Measurements from ENCODE around the gene CCDC102A. TPM values are rescaled to one million over a fixed set of nuclear protein-coding genes. Genes with fewer than 3 reads are reported as not detected.

Gene CCDC102A
- total RNA-seq, 1 experiment from 2014 or later = 5.2 TPM

DNA sequence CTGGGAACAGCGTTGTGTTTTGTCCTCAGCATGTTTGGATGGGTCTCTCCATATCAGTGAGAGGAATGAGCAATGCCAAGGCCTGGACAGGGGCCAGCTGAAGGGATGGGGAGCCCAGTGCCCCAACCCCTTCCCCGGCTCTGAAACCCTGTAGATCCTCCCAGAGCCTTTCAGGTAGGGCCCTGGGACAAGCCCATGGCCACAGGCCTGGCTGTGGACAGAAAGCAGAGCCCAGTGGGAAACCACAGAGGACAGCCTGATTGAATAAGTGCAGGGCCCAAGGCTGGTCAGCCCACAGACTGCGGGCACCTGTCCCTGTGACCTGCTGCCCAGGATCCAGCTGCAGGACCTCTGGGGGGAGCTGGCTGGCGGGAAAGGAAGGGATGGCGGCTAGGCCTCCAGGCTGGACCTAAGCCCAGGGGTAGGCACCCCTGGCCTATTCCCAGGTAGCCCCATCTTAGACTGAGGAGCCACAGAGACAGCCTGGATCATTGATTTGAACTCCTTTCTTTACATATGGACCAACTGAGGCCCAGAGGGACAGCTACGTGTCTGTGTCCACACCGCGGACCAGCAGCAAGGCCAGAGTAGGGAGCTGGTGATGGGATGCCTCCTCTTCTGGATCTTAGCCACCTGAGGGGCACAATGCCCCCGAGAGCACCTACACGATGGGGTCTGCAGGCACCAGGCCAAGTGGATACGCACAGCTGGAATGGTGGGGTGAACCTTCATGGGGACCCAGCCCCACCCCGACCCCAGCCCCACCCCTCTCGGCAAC lies 1.3 kb downstream of the CCDC102A start:
- H3K9me3 Mint-ChIP-seq = no peaks in the 10 kb centered on the region
- peaks cover 32% of the 10 kb centered on the region for H3K27me3 Mint-ChIP-seq (ENCODE audit: low read depth)
- ChIA-PET CTCF (interaction anchor here (0.6 to 1.1 kb wide), 5 partner anchors 15 to 163 kb away, joined by 3 to 6 read pairs (median 3); partner anchors contain the start of gene CX3CL1), POLR2A (interaction anchor here (0.6 kb wide), 1 partner anchor 168 kb away, joined by 8 read pairs; no protein-coding TSS in a partner anchor)
- DNase-seq (ENCODE audit: low spot score) = no peak
- H3K4me1 Mint-ChIP-seq = peaks cover 62% of the 10 kb centered on the region
- H3K27ac Mint-ChIP-seq = peak overlapping the region; percentile 20; the same call in 1 of the 2 replicates
- no peak for TF ChIP-seq NFE2L1 (CRISPR knock-in tag; IDR thresholded peaks at IDR 0.05)
- TF ChIP-seq, protein P1, sequence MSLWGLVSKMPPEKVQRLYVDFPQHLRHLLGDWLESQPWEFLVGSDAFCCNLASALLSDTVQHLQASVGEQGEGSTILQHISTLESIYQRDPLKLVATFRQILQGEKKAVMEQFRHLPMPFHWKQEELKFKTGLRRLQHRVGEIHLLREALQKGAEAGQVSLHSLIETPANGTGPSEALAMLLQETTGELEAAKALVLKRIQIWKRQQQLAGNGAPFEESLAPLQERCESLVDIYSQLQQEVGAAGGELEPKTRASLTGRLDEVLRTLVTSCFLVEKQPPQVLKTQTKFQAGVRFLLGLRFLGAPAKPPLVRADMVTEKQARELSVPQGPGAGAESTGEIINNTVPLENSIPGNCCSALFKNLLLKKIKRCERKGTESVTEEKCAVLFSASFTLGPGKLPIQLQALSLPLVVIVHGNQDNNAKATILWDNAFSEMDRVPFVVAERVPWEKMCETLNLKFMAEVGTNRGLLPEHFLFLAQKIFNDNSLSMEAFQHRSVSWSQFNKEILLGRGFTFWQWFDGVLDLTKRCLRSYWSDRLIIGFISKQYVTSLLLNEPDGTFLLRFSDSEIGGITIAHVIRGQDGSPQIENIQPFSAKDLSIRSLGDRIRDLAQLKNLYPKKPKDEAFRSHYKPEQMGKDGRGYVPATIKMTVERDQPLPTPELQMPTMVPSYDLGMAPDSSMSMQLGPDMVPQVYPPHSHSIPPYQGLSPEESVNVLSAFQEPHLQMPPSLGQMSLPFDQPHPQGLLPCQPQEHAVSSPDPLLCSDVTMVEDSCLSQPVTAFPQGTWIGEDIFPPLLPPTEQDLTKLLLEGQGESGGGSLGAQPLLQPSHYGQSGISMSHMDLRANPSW (CRISPR knock-in tag; conservative IDR thresholded peaks at IDR 0.05; ENCODE audit: low read depth) = no peak
- TF ChIP-seq JAZF1 (CRISPR knock-in tag; IDR thresholded peaks at IDR 0.05) = no peak
- TF ChIP-seq, protein P2, sequence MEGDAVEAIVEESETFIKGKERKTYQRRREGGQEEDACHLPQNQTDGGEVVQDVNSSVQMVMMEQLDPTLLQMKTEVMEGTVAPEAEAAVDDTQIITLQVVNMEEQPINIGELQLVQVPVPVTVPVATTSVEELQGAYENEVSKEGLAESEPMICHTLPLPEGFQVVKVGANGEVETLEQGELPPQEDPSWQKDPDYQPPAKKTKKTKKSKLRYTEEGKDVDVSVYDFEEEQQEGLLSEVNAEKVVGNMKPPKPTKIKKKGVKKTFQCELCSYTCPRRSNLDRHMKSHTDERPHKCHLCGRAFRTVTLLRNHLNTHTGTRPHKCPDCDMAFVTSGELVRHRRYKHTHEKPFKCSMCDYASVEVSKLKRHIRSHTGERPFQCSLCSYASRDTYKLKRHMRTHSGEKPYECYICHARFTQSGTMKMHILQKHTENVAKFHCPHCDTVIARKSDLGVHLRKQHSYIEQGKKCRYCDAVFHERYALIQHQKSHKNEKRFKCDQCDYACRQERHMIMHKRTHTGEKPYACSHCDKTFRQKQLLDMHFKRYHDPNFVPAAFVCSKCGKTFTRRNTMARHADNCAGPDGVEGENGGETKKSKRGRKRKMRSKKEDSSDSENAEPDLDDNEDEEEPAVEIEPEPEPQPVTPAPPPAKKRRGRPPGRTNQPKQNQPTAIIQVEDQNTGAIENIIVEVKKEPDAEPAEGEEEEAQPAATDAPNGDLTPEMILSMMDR (IDR thresholded peaks at IDR 0.05) = no peak
- TF ChIP-seq, protein P3, sequence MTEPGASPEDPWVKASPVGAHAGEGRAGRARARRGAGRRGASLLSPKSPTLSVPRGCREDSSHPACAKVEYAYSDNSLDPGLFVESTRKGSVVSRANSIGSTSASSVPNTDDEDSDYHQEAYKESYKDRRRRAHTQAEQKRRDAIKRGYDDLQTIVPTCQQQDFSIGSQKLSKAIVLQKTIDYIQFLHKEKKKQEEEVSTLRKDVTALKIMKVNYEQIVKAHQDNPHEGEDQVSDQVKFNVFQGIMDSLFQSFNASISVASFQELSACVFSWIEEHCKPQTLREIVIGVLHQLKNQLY (CRISPR knock-in tag; IDR thresholded peaks at IDR 0.05) = no peak
- TF ChIP-seq NR2C2 (CRISPR knock-in tag; IDR thresholded peaks at IDR 0.05) = no peak
- ATAC-seq = no peak
- peak overlapping the region; percentile 70 for H3K4me3 Mint-ChIP-seq
- no peaks in the 10 kb centered on the region for H3K36me3 Mint-ChIP-seq

DNA sequence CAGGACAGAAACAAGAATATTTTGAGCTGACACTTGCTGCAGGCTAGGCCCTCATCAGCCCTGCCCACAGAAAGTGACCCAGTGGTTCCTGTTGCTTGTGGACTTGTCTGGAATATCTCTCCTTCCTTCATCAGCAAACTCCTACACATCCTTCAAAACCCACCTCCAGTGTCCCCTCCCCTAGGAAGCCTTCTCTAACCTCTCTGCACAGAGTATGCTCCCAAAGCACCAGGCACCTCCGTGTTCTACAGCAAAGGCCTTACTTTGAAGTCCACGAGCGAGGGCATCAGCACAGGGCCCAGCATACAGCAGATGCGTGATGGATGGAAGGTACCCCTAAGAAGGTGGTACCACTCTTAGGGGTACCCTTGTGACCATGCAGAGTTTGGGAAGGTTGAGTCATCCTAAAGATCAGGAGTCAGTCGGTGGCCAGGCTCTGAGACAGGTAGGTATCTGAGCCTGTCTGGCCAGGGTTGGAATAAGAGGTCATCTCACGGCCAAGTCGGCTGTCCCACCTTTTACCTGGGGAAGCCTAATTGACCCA lies 2.0 kb downstream of the CCDC102A start:
- ChIA-PET CTCF (no interaction called here), POLR2A (interaction anchor here (0.6 kb wide), 1 partner anchor 18 kb away, joined by 6 read pairs; no protein-coding TSS in a partner anchor)
- ATAC-seq (no peak), DNase-seq (ENCODE audit: low spot score) (peak; percentile 6)
- Mint-ChIP-seq H3K9me3 (no peaks in the 10 kb centered on the region), H3K27ac (peak overlapping the region; percentile 20; the same call in 1 of the 2 replicates), H3K36me3 (no peaks in the 10 kb centered on the region), H3K4me1 (peaks cover 68% of the 10 kb centered on the region), H3K4me3 (peak overlapping the region; percentile 70), H3K27me3 (ENCODE audit: low read depth) (peaks cover 33% of the 10 kb centered on the region)
- TF ChIP-seq, protein P4, sequence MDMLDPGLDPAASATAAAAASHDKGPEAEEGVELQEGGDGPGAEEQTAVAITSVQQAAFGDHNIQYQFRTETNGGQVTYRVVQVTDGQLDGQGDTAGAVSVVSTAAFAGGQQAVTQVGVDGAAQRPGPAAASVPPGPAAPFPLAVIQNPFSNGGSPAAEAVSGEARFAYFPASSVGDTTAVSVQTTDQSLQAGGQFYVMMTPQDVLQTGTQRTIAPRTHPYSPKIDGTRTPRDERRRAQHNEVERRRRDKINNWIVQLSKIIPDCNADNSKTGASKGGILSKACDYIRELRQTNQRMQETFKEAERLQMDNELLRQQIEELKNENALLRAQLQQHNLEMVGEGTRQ (CRISPR knock-in tag; IDR thresholded peaks at IDR 0.05) = no peak
- TF ChIP-seq ZNF138 (CRISPR knock-in tag; conservative IDR thresholded peaks at IDR 0.05) = no peak
- TF ChIP-seq, protein P5, sequence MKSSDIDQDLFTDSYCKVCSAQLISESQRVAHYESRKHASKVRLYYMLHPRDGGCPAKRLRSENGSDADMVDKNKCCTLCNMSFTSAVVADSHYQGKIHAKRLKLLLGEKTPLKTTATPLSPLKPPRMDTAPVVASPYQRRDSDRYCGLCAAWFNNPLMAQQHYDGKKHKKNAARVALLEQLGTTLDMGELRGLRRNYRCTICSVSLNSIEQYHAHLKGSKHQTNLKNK (CRISPR knock-in tag; IDR thresholded peaks at IDR 0.05) = no peak
- TF ChIP-seq, protein P6, sequence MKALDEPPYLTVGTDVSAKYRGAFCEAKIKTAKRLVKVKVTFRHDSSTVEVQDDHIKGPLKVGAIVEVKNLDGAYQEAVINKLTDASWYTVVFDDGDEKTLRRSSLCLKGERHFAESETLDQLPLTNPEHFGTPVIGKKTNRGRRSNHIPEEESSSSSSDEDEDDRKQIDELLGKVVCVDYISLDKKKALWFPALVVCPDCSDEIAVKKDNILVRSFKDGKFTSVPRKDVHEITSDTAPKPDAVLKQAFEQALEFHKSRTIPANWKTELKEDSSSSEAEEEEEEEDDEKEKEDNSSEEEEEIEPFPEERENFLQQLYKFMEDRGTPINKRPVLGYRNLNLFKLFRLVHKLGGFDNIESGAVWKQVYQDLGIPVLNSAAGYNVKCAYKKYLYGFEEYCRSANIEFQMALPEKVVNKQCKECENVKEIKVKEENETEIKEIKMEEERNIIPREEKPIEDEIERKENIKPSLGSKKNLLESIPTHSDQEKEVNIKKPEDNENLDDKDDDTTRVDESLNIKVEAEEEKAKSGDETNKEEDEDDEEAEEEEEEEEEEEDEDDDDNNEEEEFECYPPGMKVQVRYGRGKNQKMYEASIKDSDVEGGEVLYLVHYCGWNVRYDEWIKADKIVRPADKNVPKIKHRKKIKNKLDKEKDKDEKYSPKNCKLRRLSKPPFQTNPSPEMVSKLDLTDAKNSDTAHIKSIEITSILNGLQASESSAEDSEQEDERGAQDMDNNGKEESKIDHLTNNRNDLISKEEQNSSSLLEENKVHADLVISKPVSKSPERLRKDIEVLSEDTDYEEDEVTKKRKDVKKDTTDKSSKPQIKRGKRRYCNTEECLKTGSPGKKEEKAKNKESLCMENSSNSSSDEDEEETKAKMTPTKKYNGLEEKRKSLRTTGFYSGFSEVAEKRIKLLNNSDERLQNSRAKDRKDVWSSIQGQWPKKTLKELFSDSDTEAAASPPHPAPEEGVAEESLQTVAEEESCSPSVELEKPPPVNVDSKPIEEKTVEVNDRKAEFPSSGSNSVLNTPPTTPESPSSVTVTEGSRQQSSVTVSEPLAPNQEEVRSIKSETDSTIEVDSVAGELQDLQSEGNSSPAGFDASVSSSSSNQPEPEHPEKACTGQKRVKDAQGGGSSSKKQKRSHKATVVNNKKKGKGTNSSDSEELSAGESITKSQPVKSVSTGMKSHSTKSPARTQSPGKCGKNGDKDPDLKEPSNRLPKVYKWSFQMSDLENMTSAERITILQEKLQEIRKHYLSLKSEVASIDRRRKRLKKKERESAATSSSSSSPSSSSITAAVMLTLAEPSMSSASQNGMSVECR (CRISPR knock-in tag; IDR thresholded peaks at IDR 0.05; ENCODE audit: borderline replicate concordance) = no peak
- TF ChIP-seq, protein P7, sequence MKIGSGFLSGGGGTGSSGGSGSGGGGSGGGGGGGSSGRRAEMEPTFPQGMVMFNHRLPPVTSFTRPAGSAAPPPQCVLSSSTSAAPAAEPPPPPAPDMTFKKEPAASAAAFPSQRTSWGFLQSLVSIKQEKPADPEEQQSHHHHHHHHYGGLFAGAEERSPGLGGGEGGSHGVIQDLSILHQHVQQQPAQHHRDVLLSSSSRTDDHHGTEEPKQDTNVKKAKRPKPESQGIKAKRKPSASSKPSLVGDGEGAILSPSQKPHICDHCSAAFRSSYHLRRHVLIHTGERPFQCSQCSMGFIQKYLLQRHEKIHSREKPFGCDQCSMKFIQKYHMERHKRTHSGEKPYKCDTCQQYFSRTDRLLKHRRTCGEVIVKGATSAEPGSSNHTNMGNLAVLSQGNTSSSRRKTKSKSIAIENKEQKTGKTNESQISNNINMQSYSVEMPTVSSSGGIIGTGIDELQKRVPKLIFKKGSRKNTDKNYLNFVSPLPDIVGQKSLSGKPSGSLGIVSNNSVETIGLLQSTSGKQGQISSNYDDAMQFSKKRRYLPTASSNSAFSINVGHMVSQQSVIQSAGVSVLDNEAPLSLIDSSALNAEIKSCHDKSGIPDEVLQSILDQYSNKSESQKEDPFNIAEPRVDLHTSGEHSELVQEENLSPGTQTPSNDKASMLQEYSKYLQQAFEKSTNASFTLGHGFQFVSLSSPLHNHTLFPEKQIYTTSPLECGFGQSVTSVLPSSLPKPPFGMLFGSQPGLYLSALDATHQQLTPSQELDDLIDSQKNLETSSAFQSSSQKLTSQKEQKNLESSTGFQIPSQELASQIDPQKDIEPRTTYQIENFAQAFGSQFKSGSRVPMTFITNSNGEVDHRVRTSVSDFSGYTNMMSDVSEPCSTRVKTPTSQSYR (CRISPR knock-in tag; IDR thresholded peaks at IDR 0.05) = no peak
- no peak for TF ChIP-seq NR2C2 (CRISPR knock-in tag; IDR thresholded peaks at IDR 0.05)
- TF ChIP-seq, protein P8, sequence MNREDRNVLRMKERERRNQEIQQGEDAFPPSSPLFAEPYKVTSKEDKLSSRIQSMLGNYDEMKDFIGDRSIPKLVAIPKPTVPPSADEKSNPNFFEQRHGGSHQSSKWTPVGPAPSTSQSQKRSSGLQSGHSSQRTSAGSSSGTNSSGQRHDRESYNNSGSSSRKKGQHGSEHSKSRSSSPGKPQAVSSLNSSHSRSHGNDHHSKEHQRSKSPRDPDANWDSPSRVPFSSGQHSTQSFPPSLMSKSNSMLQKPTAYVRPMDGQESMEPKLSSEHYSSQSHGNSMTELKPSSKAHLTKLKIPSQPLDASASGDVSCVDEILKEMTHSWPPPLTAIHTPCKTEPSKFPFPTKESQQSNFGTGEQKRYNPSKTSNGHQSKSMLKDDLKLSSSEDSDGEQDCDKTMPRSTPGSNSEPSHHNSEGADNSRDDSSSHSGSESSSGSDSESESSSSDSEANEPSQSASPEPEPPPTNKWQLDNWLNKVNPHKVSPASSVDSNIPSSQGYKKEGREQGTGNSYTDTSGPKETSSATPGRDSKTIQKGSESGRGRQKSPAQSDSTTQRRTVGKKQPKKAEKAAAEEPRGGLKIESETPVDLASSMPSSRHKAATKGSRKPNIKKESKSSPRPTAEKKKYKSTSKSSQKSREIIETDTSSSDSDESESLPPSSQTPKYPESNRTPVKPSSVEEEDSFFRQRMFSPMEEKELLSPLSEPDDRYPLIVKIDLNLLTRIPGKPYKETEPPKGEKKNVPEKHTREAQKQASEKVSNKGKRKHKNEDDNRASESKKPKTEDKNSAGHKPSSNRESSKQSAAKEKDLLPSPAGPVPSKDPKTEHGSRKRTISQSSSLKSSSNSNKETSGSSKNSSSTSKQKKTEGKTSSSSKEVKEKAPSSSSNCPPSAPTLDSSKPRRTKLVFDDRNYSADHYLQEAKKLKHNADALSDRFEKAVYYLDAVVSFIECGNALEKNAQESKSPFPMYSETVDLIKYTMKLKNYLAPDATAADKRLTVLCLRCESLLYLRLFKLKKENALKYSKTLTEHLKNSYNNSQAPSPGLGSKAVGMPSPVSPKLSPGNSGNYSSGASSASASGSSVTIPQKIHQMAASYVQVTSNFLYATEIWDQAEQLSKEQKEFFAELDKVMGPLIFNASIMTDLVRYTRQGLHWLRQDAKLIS (CRISPR knock-in tag; IDR thresholded peaks at IDR 0.05; ENCODE audit: borderline replicate concordance) = no peak
- TF ChIP-seq RELA (CRISPR knock-in tag; IDR thresholded peaks at IDR 0.05; ENCODE audit: borderline replicate concordance) = no peak

Measured in WTC11 (cell line).